ENCODE measurements around the gene ARHGEF7. TPM values are rescaled to one million over a fixed set of nuclear protein-coding genes. Genes with fewer than 3 reads are reported as not detected.

The ARHGEF7 gene
- total RNA-seq, 2 donors from 2014 or later, result 46.7 to 50.7 TPM

- H3K9ac ChIP-seq (ENCODE audit: low read depth in 2 of 2, low read length in 2 of 2), result no peak overlapping the region
- peaks cover 14% of the 10 kb centered on the region for H3K4me1 ChIP-seq
- H3K27me3 ChIP-seq, result no peaks in the 10 kb centered on the region
- no peak overlapping the region for H3K27ac ChIP-seq
- no peaks in the 10 kb centered on the region for H3K9me3 ChIP-seq
- TF ChIP-seq CTCF (IDR thresholded peaks at IDR 0.05), result no peak
- intact Hi-C loops (cut with DNase I), result no loop called here
- no peak for DNase-seq
- H3K36me3 ChIP-seq, result no peaks in the 10 kb centered on the region
- no peak overlapping the region for H3K4me3 ChIP-seq
These were observed 56.5 kb downstream of the ARHGEF7 start for GRCh38 chr13:111171629-111172028.

- Histone ChIP-seq H3K9me3 (no peaks in the 10 kb centered on the region), H3K27ac (no peak overlapping the region), H3K4me1 (peaks cover 4% of the 10 kb centered on the region), H3K9ac (ENCODE audit: low read depth in 2 of 2, low read length in 2 of 2) (no peak overlapping the region), H3K27me3 (no peaks in the 10 kb centered on the region), H3K4me3 (no peak overlapping the region), H3K36me3 (no peaks in the 10 kb centered on the region)
- TF ChIP-seq CTCF (IDR thresholded peaks at IDR 0.05), result no peak
- intact Hi-C loops (cut with DNase I), result no loop called here
- no peak for DNase-seq
These were observed 59.4 kb downstream of the ARHGEF7 start for GRCh38 chr13:111174377-111175114.

GRCh38 chr13:111175372-111175771 lies 60.3 kb downstream of the ARHGEF7 start:
- no peak overlapping the region for H3K27ac ChIP-seq
- H3K36me3 ChIP-seq, result no peaks in the 10 kb centered on the region
- H3K9me3 ChIP-seq, result no peaks in the 10 kb centered on the region
- H3K27me3 ChIP-seq, result no peaks in the 10 kb centered on the region
- intact Hi-C loops (cut with DNase I), result no loop called here
- no peak for DNase-seq
- H3K9ac ChIP-seq (ENCODE audit: low read depth in 2 of 2, low read length in 2 of 2), result no peak overlapping the region
- H3K4me1 ChIP-seq, result peaks cover 4% of the 10 kb centered on the region
- no peak overlapping the region for H3K4me3 ChIP-seq
- no peak for TF ChIP-seq CTCF (IDR thresholded peaks at IDR 0.05)

- Histone ChIP-seq H3K36me3 (no peaks in the 10 kb centered on the region), H3K4me3 (no peak overlapping the region), H3K9ac (ENCODE audit: low read depth in 2 of 2, low read length in 2 of 2) (no peak overlapping the region), H3K9me3 (no peaks in the 10 kb centered on the region), H3K27me3 (no peaks in the 10 kb centered on the region), H3K4me1 (peaks cover 4% of the 10 kb centered on the region), H3K27ac (no peak overlapping the region)
- no peak for DNase-seq
- no peak for TF ChIP-seq CTCF (IDR thresholded peaks at IDR 0.05)
- intact Hi-C loops (cut with DNase I), result no loop called here
These were observed 60.8 kb downstream of the ARHGEF7 start for GRCh38 chr13:111175935-111176334.

GRCh38 chr13:111176421-111176820 lies 61.3 kb downstream of the ARHGEF7 start:
- no peak for TF ChIP-seq CTCF (IDR thresholded peaks at IDR 0.05)
- intact Hi-C loops (cut with DNase I), result no loop called here
- Histone ChIP-seq H3K4me1 (peaks cover 4% of the 10 kb centered on the region), H3K9me3 (no peaks in the 10 kb centered on the region), H3K36me3 (no peaks in the 10 kb centered on the region), H3K27ac (peak overlapping the region; percentile 41), H3K4me3 (no peak overlapping the region), H3K27me3 (no peaks in the 10 kb centered on the region), H3K9ac (ENCODE audit: low read depth in 2 of 2, low read length in 2 of 2) (no peak overlapping the region)
- DNase-seq, result no peak
